HepG2 (cell line): ENCODE data around the gene GALNT17. TPM values are rescaled to one million over a fixed set of nuclear protein-coding genes. Genes with fewer than 3 reads are reported as not detected.

Source experiments
- ATAC-seq: fragments of 200-7000 bp; cut with Tn5 transposase; 3 replicates; pipeline ENCODE4 v1.9.1; 2020; ENCODE audit warnings: mild to moderate bottlenecking, moderate library complexity
- BruUV-seq: library from RNA; stranded (reverse); fragments of 400-500 nt; replicated peaks from 2 replicates; lab custom pipeline; 2021; lab: Mats Ljungman, UMichigan
- CTCF ChIA-PET: fragments of 300-600 bp; formaldehyde crosslinking; extraction: SDS; loops from one replicate; lab custom pipeline; 2021; ENCODE audit warnings: low total read pairs, inconsistent platforms, low intra/inter-chr PET ratio; lab: Yijun Ruan, JAX
- POLR2A ChIA-PET: fragments of 350-600 bp; sonication (Branson Sonifier 250); formaldehyde crosslinking; loops from one replicate; lab custom pipeline; 2020; ENCODE audit warnings: antibody characterized with exemption, inconsistent platforms; lab: Yijun Ruan, JAX
- DNase-seq: peaks from one replicate; pipeline ENCODE4 v3.0.0-alpha.2; 2015; ENCODE audit warnings: low spot score
- FAIRE-seq: peaks from 3 replicates; lab custom pipeline; 2011; peaks lifted over from hg19 to GRCh38; lab: Jason Lieb, UNC
- H2AFZ ChIP-seq: one replicate; pipeline ENCODE4 v1.6.1; 2011; ENCODE audit warnings: low read length, inconsistent platforms
- H3K27ac ChIP-seq: fragments of 300-600 bp; 3 replicates; pipeline ENCODE4 v1.8.0; 2011; ENCODE audit warnings: mixed run types, mild to moderate bottlenecking, mixed read lengths, low read length, inconsistent platforms; ENCODE audit not compliant: insufficient read depth; ENCODE audit errors: extremely low read length
- H3K27me3 ChIP-seq, 2 experiments: fragments of 200-600 bp in 1 of 2; 2 replicates in 1 of 2; 3 replicates in 1 of 2; pipeline versions ENCODE4 v1.6.0 to v1.8.0; 2011; ENCODE audit warnings: low read length in 2 of 2, mild to moderate bottlenecking in 2 of 2, moderate library complexity in 2 of 2, inconsistent platforms in 1 of 2; ENCODE audit not compliant: insufficient read depth in 2 of 2, control insufficient read depth in 1 of 2
- H3K36me3 ChIP-seq, 2 experiments: fragments of 200-600 bp in 1 of 2; replicated peaks in 1 of 2; 2 replicates in 1 of 2; 3 replicates in 1 of 2; pipeline versions ENCODE4 v1.5.1 to v1.8.0; 2011; ENCODE audit warnings: low read length in 2 of 2, inconsistent platforms in 1 of 2; ENCODE audit not compliant: insufficient read depth in 2 of 2, control insufficient read depth in 1 of 2
- H3K4me1 ChIP-seq: 2 replicates; pipeline ENCODE4 v1.5.1; 2012; ENCODE audit warnings: low read length, inconsistent platforms; ENCODE audit not compliant: insufficient read depth
- H3K4me2 ChIP-seq: 2 replicates; pipeline ENCODE4 v1.6.0; 2011; ENCODE audit warnings: low read depth, low read length, inconsistent platforms
- H3K4me3 ChIP-seq, 3 experiments: fragments of 200-600 bp in 1 of 3; sonication (generic), shearing (Covaris generic) in 1 of 3; replicated peaks in 1 of 3; 2 replicates each; pipeline ENCODE4 v1.5.1; 2011 to 2016; ENCODE audit warnings: low read length in 3 of 3, inconsistent platforms in 2 of 3, low read depth in 2 of 3, mild to moderate bottlenecking in 2 of 3, control low read depth in 1 of 3, mixed read lengths in 1 of 3; ENCODE audit not compliant: insufficient read depth in 1 of 3
- H3K79me2 ChIP-seq: one replicate; pipeline ENCODE4 v1.6.1; 2011; ENCODE audit warnings: low read length, inconsistent platforms; ENCODE audit not compliant: insufficient read depth
- H3K9ac ChIP-seq: 2 replicates; pipeline ENCODE4 v1.6.0; 2011; ENCODE audit warnings: mild to moderate bottlenecking, low read depth, low read length, inconsistent platforms; ENCODE audit not compliant: insufficient read depth
- H3K9me3 ChIP-seq: 2 replicates; pipeline ENCODE4 v1.5.1; 2012; ENCODE audit warnings: mild to moderate bottlenecking, low read length
- H4K20me1 ChIP-seq: 2 replicates; pipeline ENCODE4 v1.6.0; 2011; ENCODE audit warnings: inconsistent platforms, mild to moderate bottlenecking, low read length, moderate library complexity; ENCODE audit not compliant: insufficient read depth
- CSRNP2 ChIP-seq: sonication (generic); formaldehyde crosslinking; conservative IDR thresholded peaks from 2 replicates; pipeline ENCODE4 v1.8.0; 2022; ENCODE audit warnings: low read depth, missing genetic modification reagents
- HOXD1 ChIP-seq: sonication (generic); formaldehyde crosslinking; IDR thresholded peaks from 2 replicates; pipeline ENCODE4 v1.5.0; 2020; ENCODE audit warnings: missing genetic modification reagents
- IRF1 ChIP-seq: sonication (generic); formaldehyde crosslinking; IDR thresholded peaks from 2 replicates; pipeline ENCODE4 v1.4.0; 2020; ENCODE audit warnings: low read depth, mild to moderate bottlenecking, missing genetic modification reagents
- TMF1 ChIP-seq: sonication (generic); formaldehyde crosslinking; IDR thresholded peaks from 2 replicates; pipeline ENCODE4 v1.8.1; 2022; ENCODE audit warnings: low read depth, missing genetic modification reagents
- ZNF609 ChIP-seq: sonication (generic); formaldehyde crosslinking; IDR thresholded peaks from 2 replicates; pipeline ENCODE4 v1.4.0; 2020; ENCODE audit warnings: mild to moderate bottlenecking, missing genetic modification reagents, borderline replicate concordance
- ZNF704 ChIP-seq: sonication (generic); formaldehyde crosslinking; IDR thresholded peaks from 2 replicates; pipeline ENCODE4 v1.8.1; 2023; ENCODE audit warnings: mild to moderate bottlenecking, inconsistent platforms, moderate library complexity, missing genetic modification reagents, borderline replicate concordance
- ZNF777 ChIP-seq: sonication (generic); formaldehyde crosslinking; IDR thresholded peaks from 2 replicates; pipeline ENCODE4 v1.4.0; 2020; ENCODE audit warnings: missing genetic modification reagents
- ZNF878 ChIP-seq: sonication (generic); formaldehyde crosslinking; IDR thresholded peaks from 2 replicates; pipeline ENCODE4 v1.8.1; 2023; ENCODE audit warnings: mild to moderate bottlenecking, missing genetic modification reagents, moderate library complexity
- WGBS: methylation state at CpG from one replicate; pipeline ENCODE4 v1.1.6; 2017; ENCODE audit warnings: low lambda C conversion rate; 5-methylcytosine and 5-hydroxymethylcytosine counted together
- in situ Hi-C: cut with HindIII; loops from 2 replicates; pipeline ENCODE4 v1.10.0; 2017; ENCODE audit warnings: low pct_unique_long_range_greater_than_20kb; ENCODE audit not compliant: extremely low pct_ligation_motif_present
- intact Hi-C: fragments of 100-400 bp; cut with micrococcal nuclease; formaldehyde crosslinking; loops from one replicate; pipeline ENCODE4 v1.10.0; 2022; ENCODE audit not compliant: unreplicated experiment
- polyA plus RNA-seq, 8 experiments: library from polyadenylated mRNA; depleted of rRNA in 3 of 8; stranded (reverse) in 7 of 8; unstranded in 1 of 8; fragments of >200 nt; fragmentation: Illumina TruSeq in 4 of 8; extraction: Trizol in 4 of 8; gene quantifications; 2 replicates each; pipeline versions ENCODE4 v1.2.1 to v1.2.3, GENCODE V29; 2011 to 2016; ENCODE audit warnings: low read depth in 4 of 8, missing spikeins in 1 of 8, mixed read lengths in 1 of 8; ENCODE audit not compliant: insufficient read depth in 1 of 8
- total RNA-seq, 5 experiments: library from RNA; depleted of rRNA; stranded (reverse); fragments of >200 nt; fragmentation: Illumina TruSeq; extraction: Trizol; gene quantifications; 2 replicates each; pipeline ENCODE4 v1.2.3, GENCODE V29; 2016; ENCODE audit warnings: low read depth in 1 of 5
- TF ChIP-seq, protein P1 (sequence below): sonication (generic); formaldehyde crosslinking; IDR thresholded peaks from 2 replicates; pipeline ENCODE4 v1.5.0; 2020; ENCODE audit warnings: missing genetic modification reagents
- TF ChIP-seq, protein P2 (sequence below): sonication (generic); formaldehyde crosslinking; IDR thresholded peaks from 2 replicates; pipeline ENCODE4 v1.8.0; 2022; ENCODE audit warnings: missing genetic modification reagents, mild to moderate bottlenecking, moderate library complexity, borderline replicate concordance

GALNT17 gene
- total and polyA plus RNA-seq, 2 of the 13 experiments (the other 11 are each of a cell fraction or from before 2014, with no cell fraction given): not detected

DNA sequence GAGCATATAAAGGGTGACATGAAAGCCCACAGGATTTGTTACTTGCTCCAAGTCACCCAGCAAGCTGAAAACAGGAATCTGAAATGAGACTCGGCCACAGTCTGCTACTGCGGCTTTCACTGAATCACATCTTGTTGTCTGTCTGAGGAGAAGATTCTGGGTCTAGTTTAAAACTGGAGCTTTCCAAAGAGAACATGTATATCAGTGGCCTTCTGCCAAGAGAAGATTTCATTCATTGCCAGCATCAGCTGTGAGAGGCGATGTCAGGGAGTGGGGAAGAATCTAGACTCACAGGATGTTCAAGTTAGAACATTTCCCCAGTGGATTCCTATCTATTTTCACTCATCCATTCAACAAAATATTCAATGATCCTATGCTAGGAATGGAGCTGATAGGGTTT, 122.8 kb downstream of the GALNT17 start:
- no peak overlapping the region for H3K27ac ChIP-seq
- POLR2A ChIA-PET: no interaction called here
- no peak for ATAC-seq
- intact Hi-C loops: no loop called here
- no peak for TF ChIP-seq ZNF878
- TF ChIP-seq ZNF777 (CRISPR knock-in tag): no peak
- TF ChIP-seq ZNF609 (CRISPR knock-in tag): no peak
- TF ChIP-seq TMF1 (CRISPR knock-in tag): no peak
- TF ChIP-seq, protein P1, sequence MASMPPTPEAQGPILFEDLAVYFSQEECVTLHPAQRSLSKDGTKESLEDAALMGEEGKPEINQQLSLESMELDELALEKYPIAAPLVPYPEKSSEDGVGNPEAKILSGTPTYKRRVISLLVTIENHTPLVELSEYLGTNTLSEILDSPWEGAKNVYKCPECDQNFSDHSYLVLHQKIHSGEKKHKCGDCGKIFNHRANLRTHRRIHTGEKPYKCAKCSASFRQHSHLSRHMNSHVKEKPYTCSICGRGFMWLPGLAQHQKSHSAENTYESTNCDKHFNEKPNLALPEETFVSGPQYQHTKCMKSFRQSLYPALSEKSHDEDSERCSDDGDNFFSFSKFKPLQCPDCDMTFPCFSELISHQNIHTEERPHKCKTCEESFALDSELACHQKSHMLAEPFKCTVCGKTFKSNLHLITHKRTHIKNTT (CRISPR knock-in tag): no peak
- no peak for TF ChIP-seq ZNF704
- TF ChIP-seq CSRNP2 (CRISPR knock-in tag): no peak
- TF ChIP-seq, protein P2, sequence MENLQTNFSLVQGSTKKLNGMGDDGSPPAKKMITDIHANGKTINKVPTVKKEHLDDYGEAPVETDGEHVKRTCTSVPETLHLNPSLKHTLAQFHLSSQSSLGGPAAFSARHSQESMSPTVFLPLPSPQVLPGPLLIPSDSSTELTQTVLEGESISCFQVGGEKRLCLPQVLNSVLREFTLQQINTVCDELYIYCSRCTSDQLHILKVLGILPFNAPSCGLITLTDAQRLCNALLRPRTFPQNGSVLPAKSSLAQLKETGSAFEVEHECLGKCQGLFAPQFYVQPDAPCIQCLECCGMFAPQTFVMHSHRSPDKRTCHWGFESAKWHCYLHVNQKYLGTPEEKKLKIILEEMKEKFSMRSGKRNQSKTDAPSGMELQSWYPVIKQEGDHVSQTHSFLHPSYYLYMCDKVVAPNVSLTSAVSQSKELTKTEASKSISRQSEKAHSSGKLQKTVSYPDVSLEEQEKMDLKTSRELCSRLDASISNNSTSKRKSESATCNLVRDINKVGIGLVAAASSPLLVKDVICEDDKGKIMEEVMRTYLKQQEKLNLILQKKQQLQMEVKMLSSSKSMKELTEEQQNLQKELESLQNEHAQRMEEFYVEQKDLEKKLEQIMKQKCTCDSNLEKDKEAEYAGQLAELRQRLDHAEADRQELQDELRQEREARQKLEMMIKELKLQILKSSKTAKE (CRISPR knock-in tag): no peak
- no peak for TF ChIP-seq HOXD1 (CRISPR knock-in tag)
- TF ChIP-seq IRF1 (CRISPR knock-in tag): no peak
- TF ChIP-seq, all 625 proteins: peak for 0
- H3K9ac ChIP-seq: no peak overlapping the region
- H3K4me3 ChIP-seq: no peak overlapping the region
- H3K27me3 ChIP-seq: no peaks in the 10 kb centered on the region
- H3K36me3 ChIP-seq: no peaks in the 10 kb centered on the region
- H2AFZ ChIP-seq: no peak overlapping the region
- in situ Hi-C loops: no loop called here
- BruUV-seq: no TSS peak
- FAIRE-seq (no peak), DNase-seq (no peak)
- no peaks in the 10 kb centered on the region for H3K4me1 ChIP-seq
- no peaks in the 10 kb centered on the region for H4K20me1 ChIP-seq
- peaks cover 28% of the 10 kb centered on the region for H3K9me3 ChIP-seq
- WGBS: 0% methylated on average over 1 of the region's 3 CpGs
- CTCF ChIA-PET: no interaction called here
- H3K4me2 ChIP-seq: no peak overlapping the region
- H3K79me2 ChIP-seq: no peaks in the 10 kb centered on the region
